Right atrium auricular region (tissue), 2 donors: Measurements from ENCODE around the gene CXCL14. TPM values are rescaled to one million over a fixed set of nuclear protein-coding genes. Genes with fewer than 3 reads are reported as not detected.

ENCODE experiments used
- DNase-seq: peaks from one replicate; pipeline ENCODE4 v3.0.0-alpha.2; 2019; ENCODE audit warnings: low spot score
- H3K27ac ChIP-seq, 2 donors: fragments of 200-600 bp; sonication (generic); 1 replicate in 1 of 2; 2 replicates in 1 of 2; pipeline ENCODE4 v1.5.1; 2016 to 2019
- H3K27me3 ChIP-seq, 2 donors: fragments of 200-600 bp; sonication (generic); one replicate each; pipeline versions ENCODE4 v1.5.1 to v1.6.0; 2017 to 2019
- H3K36me3 ChIP-seq: fragments of 200-600 bp; sonication (generic); one replicate; pipeline ENCODE4 v1.5.1; 2016
- H3K4me1 ChIP-seq, 2 donors: fragments of 200-600 bp; sonication (generic); one replicate each; pipeline versions ENCODE4 v1.5.1 to v1.6.0; 2017 to 2019
- H3K4me3 ChIP-seq, 2 donors: fragments of 200-600 bp; sonication (generic); 1 replicate in 1 of 2; 2 replicates in 1 of 2; pipeline ENCODE4 v1.5.1; 2017 to 2019; ENCODE audit warnings: mild to moderate bottlenecking in 1 of 2, moderate library complexity in 1 of 2
- H3K9me3 ChIP-seq, 2 donors: fragments of 200-600 bp; sonication (generic); one replicate each; pipeline ENCODE4 v1.5.1; 2019
- CTCF ChIP-seq, 2 donors: fragments of 200-600 bp; sonication (generic); IDR thresholded peaks; one replicate each; pipeline ENCODE4 v1.5.1; 2019; ENCODE audit warnings: antibody characterized with exemption in 2 of 2
- total RNA-seq, 2 donors: library from RNA; depleted of rRNA; stranded (reverse); fragments of >200 nt; gene quantifications; one replicate each; pipeline ENCODE4 v1.1.0, GENCODE V29; 2016

The CXCL14 gene
- total RNA-seq, 2 donors from 2014 or later: 0.33 to 3.1 TPM

GRCh38 chr5:135521964-135522363 is 56.8 kb downstream of the CXCL14 start:
- no peaks in the 10 kb centered on the region for H3K9me3 ChIP-seq
- TF ChIP-seq CTCF (IDR thresholded peaks at IDR 0.05): no peak
- H3K27ac ChIP-seq: no peak overlapping the region
- no peak for DNase-seq
- H3K27me3 ChIP-seq: no peaks in the 10 kb centered on the region
- no peaks in the 10 kb centered on the region for H3K4me1 ChIP-seq
- H3K4me3 ChIP-seq: no peak overlapping the region
- H3K36me3 ChIP-seq: no peaks in the 10 kb centered on the region

Other genes with a start within 250 kb of the CXCL14 start
- 100 to 1,000 TPM; 149 to 179 TPM for gene MACROH2A1, start 179.8 kb downstream of the CXCL14 start, total RNA-seq
- gene DCANP1, start 131.6 kb downstream of the CXCL14 start, total RNA-seq: not detected
- not detected for gene TIFAB, start 126.6 kb downstream of the CXCL14 start, total RNA-seq
- not detected for gene NEUROG1, start 43.0 kb downstream of the CXCL14 start, total RNA-seq